Mononuclear cell (primary cell): ENCODE measurements around the gene ATF3. TPM values are rescaled to one million over a fixed set of nuclear protein-coding genes. Genes with fewer than 3 reads are reported as not detected.
"Not testable (repeated sequence)": the region's sequence is repeated elsewhere in the genome, so short reads cannot be mapped to it uniquely, and the experiment has no call there.

Source experiments
- H3K27me3 ChIP-seq: 2 replicates; pipeline ENCODE4 v1.6.0; 2011; ENCODE audit warnings: low read length, control low read depth; ENCODE audit not compliant: insufficient read depth
- H3K4me1 ChIP-seq: 2 replicates; pipeline ENCODE4 v1.5.1; 2011; ENCODE audit warnings: mild to moderate bottlenecking, low read length, control low read depth; ENCODE audit not compliant: insufficient read depth
- H3K4me3 ChIP-seq: 2 replicates; pipeline ENCODE4 v1.5.1; 2011; ENCODE audit warnings: mild to moderate bottlenecking, low read length, moderate library complexity
- H3K9me3 ChIP-seq: 2 replicates; pipeline ENCODE4 v1.5.1; 2011; ENCODE audit warnings: low read depth, mild to moderate bottlenecking, control low read depth, low read length
- total RNA-seq: library from RNA; depleted of rRNA; stranded (reverse); fragments of >200 nt; gene quantifications from one replicate; pipeline ENCODE4 v1.2.3, GENCODE V29; 2012

The ATF3 gene
- total RNA-seq, 1 donor = 53.6 TPM

GRCh38 chr1:212624976-212625501, 16.5 kb downstream of the ATF3 start:
- no peaks in the 10 kb centered on the region for H3K4me1 ChIP-seq
- H3K4me3 ChIP-seq = no peak overlapping the region
- H3K27me3 ChIP-seq = no peaks in the 10 kb centered on the region
- no peaks in the 10 kb centered on the region for H3K9me3 ChIP-seq

GRCh38 chr1:212625781-212626450, 17.4 kb downstream of the ATF3 start:
- H3K4me3 ChIP-seq = no peak overlapping the region
- H3K4me1 ChIP-seq = peaks cover 5% of the 10 kb centered on the region
- no peaks in the 10 kb centered on the region for H3K9me3 ChIP-seq
- H3K27me3 ChIP-seq = no peaks in the 10 kb centered on the region

GRCh38 chr1:212628046-212628445, 19.5 kb downstream of the ATF3 start:
- peaks cover 5% of the 10 kb centered on the region for H3K4me1 ChIP-seq
- no peaks in the 10 kb centered on the region for H3K27me3 ChIP-seq
- H3K9me3 ChIP-seq = no peaks in the 10 kb centered on the region
- no peak overlapping the region for H3K4me3 ChIP-seq

- H3K27me3 ChIP-seq = no peaks in the 10 kb centered on the region
- H3K4me3 ChIP-seq = no peak overlapping the region
Observed at GRCh38 chr1:212628813-212629415, 20.4 kb downstream of the ATF3 start.

GRCh38 chr1:212629450-212630157, 21.0 kb downstream of the ATF3 start:
- Histone ChIP-seq H3K4me3 (no peak overlapping the region), H3K4me1 (peaks cover 8% of the 10 kb centered on the region), H3K27me3 (no peaks in the 10 kb centered on the region), H3K9me3 (no peaks in the 10 kb centered on the region)

More at GRCh38 chr1:212628813-212629415, 20.4 kb downstream of the ATF3 start:
- Histone ChIP-seq H3K4me1 (peaks cover 5% of the 10 kb centered on the region), H3K9me3 (no peaks in the 10 kb centered on the region)

GRCh38 chr1:212630158-212630900, 21.8 kb downstream of the ATF3 start:
- Histone ChIP-seq H3K27me3 (no peaks in the 10 kb centered on the region), H3K9me3 (no peaks in the 10 kb centered on the region), H3K4me3 (no peak overlapping the region)

GRCh38 chr1:212633161-212633560, 24.6 kb downstream of the ATF3 start:
- H3K27me3 ChIP-seq = no peaks in the 10 kb centered on the region
- peaks cover 42% of the 10 kb centered on the region for H3K4me1 ChIP-seq
- no peak overlapping the region for H3K4me3 ChIP-seq
- no peaks in the 10 kb centered on the region for H3K9me3 ChIP-seq

More at GRCh38 chr1:212630158-212630900, 21.8 kb downstream of the ATF3 start:
- peaks cover 15% of the 10 kb centered on the region for H3K4me1 ChIP-seq

- Histone ChIP-seq H3K4me3 (no peak overlapping the region), H3K4me1 (peaks cover 42% of the 10 kb centered on the region), H3K9me3 (no peaks in the 10 kb centered on the region), H3K27me3 (no peaks in the 10 kb centered on the region)
Observed at GRCh38 chr1:212634252-212634651, 25.7 kb downstream of the ATF3 start.

GRCh38 chr1:212635141-212635631, 26.6 kb downstream of the ATF3 start:
- H3K27me3 ChIP-seq = no peaks in the 10 kb centered on the region
- no peaks in the 10 kb centered on the region for H3K9me3 ChIP-seq
- peaks cover 41% of the 10 kb centered on the region for H3K4me1 ChIP-seq
- H3K4me3 ChIP-seq = no peak overlapping the region

- no peaks in the 10 kb centered on the region for H3K9me3 ChIP-seq
- H3K4me3 ChIP-seq = no peak overlapping the region
- H3K27me3 ChIP-seq = no peaks in the 10 kb centered on the region
- H3K4me1 ChIP-seq = peaks cover 37% of the 10 kb centered on the region
Observed at GRCh38 chr1:212637902-212638301, 29.3 kb downstream of the ATF3 start.

- no peaks in the 10 kb centered on the region for H3K9me3 ChIP-seq
- no peaks in the 10 kb centered on the region for H3K27me3 ChIP-seq
- H3K4me3 ChIP-seq = no peak overlapping the region
- peaks cover 37% of the 10 kb centered on the region for H3K4me1 ChIP-seq
Observed at GRCh38 chr1:212638492-212639151, 30.1 kb downstream of the ATF3 start.

GRCh38 chr1:212639524-212639923, 31.0 kb downstream of the ATF3 start:
- H3K4me1 ChIP-seq = peaks cover 35% of the 10 kb centered on the region
- not testable (repeated sequence) for H3K4me3 ChIP-seq, H3K9me3 ChIP-seq, H3K27me3 ChIP-seq

GRCh38 chr1:212640223-212640878, 31.8 kb downstream of the ATF3 start:
- Histone ChIP-seq H3K4me1 (peaks cover 27% of the 10 kb centered on the region), H3K27me3 (no peaks in the 10 kb centered on the region), H3K9me3 (no peaks in the 10 kb centered on the region), H3K4me3 (no peak overlapping the region)

- Histone ChIP-seq H3K9me3 (no peaks in the 10 kb centered on the region), H3K4me3 (no peak overlapping the region), H3K4me1 (peaks cover 11% of the 10 kb centered on the region), H3K27me3 (no peaks in the 10 kb centered on the region)
Observed at GRCh38 chr1:212641956-212642355, 33.4 kb downstream of the ATF3 start.
